SK-N-SH treated with all-trans-retinoic acid at 6 μM for 48 hours (cell line): Measurements from ENCODE around the gene TMEM63A.

ENCODE experiments used
- ATAC-seq: fragments of 200-7000 bp; cut with Tn5 transposase; 3 replicates; pipeline ENCODE4 v1.9.1; 2020; ENCODE audit warnings: mild to moderate bottlenecking, moderate library complexity
- ARNTL ChIP-seq: fragments of 450-650 bp; formaldehyde crosslinking; IDR thresholded peaks from 2 replicates; pipeline ENCODE4 v1.5.0; 2020; ENCODE audit warnings: low read depth, mild to moderate bottlenecking, moderate library complexity, borderline replicate concordance
- BACH2 ChIP-seq: fragments of 250-450 bp; sonication (Bioruptor Pico); IDR thresholded peaks from 2 replicates; pipeline ENCODE4 v1.9.0; 2021; ENCODE audit warnings: mild to moderate bottlenecking, borderline replicate concordance
- CREB5 ChIP-seq: fragments of 250-450 bp; sonication (Bioruptor Pico); IDR thresholded peaks from 2 replicates; pipeline ENCODE4 v1.5.1; 2020; ENCODE audit warnings: low read depth, mild to moderate bottlenecking, moderate library complexity
- CSDC2 ChIP-seq: fragments of 250-450 bp; sonication (Bioruptor Pico); IDR thresholded peaks from 2 replicates; pipeline ENCODE4 v1.5.0; 2020; ENCODE audit warnings: mild to moderate bottlenecking, moderate library complexity
- CSRNP3 ChIP-seq: fragments of 250-450 bp; sonication (Bioruptor Pico); IDR thresholded peaks from 2 replicates; pipeline ENCODE4 v1.5.1; 2021; ENCODE audit warnings: mild to moderate bottlenecking, moderate library complexity
- ESRRG ChIP-seq: fragments of 250-450 bp; sonication (Bioruptor Pico); IDR thresholded peaks from 2 replicates; pipeline ENCODE4 v1.6.1; 2021; ENCODE audit warnings: mild to moderate bottlenecking
- GLIS3 ChIP-seq: fragments of 250-450 bp; sonication (Bioruptor Pico); IDR thresholded peaks from 2 replicates; pipeline ENCODE4 v1.5.0; 2020; ENCODE audit warnings: mild to moderate bottlenecking, moderate library complexity
- ISL1 ChIP-seq: fragments of 250-450 bp; sonication (Bioruptor Pico); IDR thresholded peaks from 2 replicates; pipeline ENCODE4 v2.1.2; 2022; ENCODE audit warnings: mild to moderate bottlenecking, moderate library complexity
- OSR1 ChIP-seq: fragments of 250-450 bp; sonication (Bioruptor Pico); IDR thresholded peaks from 2 replicates; pipeline ENCODE4 v1.8.0; 2022; ENCODE audit warnings: moderate library complexity, mild to moderate bottlenecking, inconsistent platforms
- PATZ1 ChIP-seq: fragments of 250-450 bp; sonication (Bioruptor Pico); IDR thresholded peaks from 2 replicates; pipeline ENCODE4 v1.8.0; 2020; ENCODE audit warnings: mild to moderate bottlenecking, moderate library complexity, borderline replicate concordance
- POU6F1 ChIP-seq: fragments of 250-450 bp; sonication (Bioruptor Pico); IDR thresholded peaks from 2 replicates; pipeline ENCODE4 v1.8.0; 2021; ENCODE audit warnings: low read depth, mild to moderate bottlenecking, moderate library complexity, borderline replicate concordance
- PPARA ChIP-seq: fragments of 250-450 bp; sonication (Bioruptor Pico); IDR thresholded peaks from 2 replicates; pipeline ENCODE4 v1.5.0; 2020; ENCODE audit warnings: mild to moderate bottlenecking, borderline replicate concordance
- RARB ChIP-seq: fragments of 250-450 bp; sonication (Bioruptor Pico); IDR thresholded peaks from 2 replicates; pipeline ENCODE4 v1.8.0; 2021; ENCODE audit warnings: mild to moderate bottlenecking, moderate library complexity
- SNAI2 ChIP-seq: fragments of 250-450 bp; sonication (Bioruptor Pico); IDR thresholded peaks from 2 replicates; pipeline ENCODE4 v1.5.0; 2020; ENCODE audit warnings: mild to moderate bottlenecking, moderate library complexity
- TCF4 ChIP-seq: fragments of 250-450 bp; sonication (Bioruptor Pico); IDR thresholded peaks from 2 replicates; pipeline ENCODE4 v1.8.0; 2021; ENCODE audit warnings: mild to moderate bottlenecking, moderate library complexity, borderline replicate concordance
- TOX ChIP-seq: fragments of 250-450 bp; sonication (Bioruptor Pico); IDR thresholded peaks from 2 replicates; pipeline ENCODE4 v1.8.0; 2021; ENCODE audit warnings: mild to moderate bottlenecking, moderate library complexity, borderline replicate concordance
- TSHZ2 ChIP-seq: fragments of 250-450 bp; sonication (Bioruptor Pico); IDR thresholded peaks from 2 replicates; pipeline ENCODE4 v1.5.0; 2020; ENCODE audit warnings: mild to moderate bottlenecking, moderate library complexity
- ZC3H10 ChIP-seq: fragments of 250-450 bp; sonication (Bioruptor Pico); IDR thresholded peaks from 2 replicates; pipeline ENCODE4 v1.5.1; 2021; ENCODE audit warnings: mild to moderate bottlenecking, moderate library complexity
- ZFP3 ChIP-seq: fragments of 250-450 bp; sonication (Bioruptor Pico); IDR thresholded peaks from 2 replicates; pipeline ENCODE4 v1.5.0; 2020; ENCODE audit warnings: mild to moderate bottlenecking, moderate library complexity
- ZFP30 ChIP-seq: fragments of 450-650 bp; formaldehyde crosslinking; IDR thresholded peaks from 2 replicates; pipeline ENCODE4 v1.5.0; 2022; ENCODE audit warnings: mild to moderate bottlenecking, moderate library complexity
- ZNF565 ChIP-seq: fragments of 450-650 bp; formaldehyde crosslinking; conservative IDR thresholded peaks from 2 replicates; pipeline ENCODE4 v1.5.0; 2020; ENCODE audit warnings: low read depth, mild to moderate bottlenecking, moderate library complexity
- ZNF70 ChIP-seq: fragments of 450-650 bp; formaldehyde crosslinking; IDR thresholded peaks from 2 replicates; pipeline ENCODE4 v1.5.0; 2020; ENCODE audit warnings: mild to moderate bottlenecking, moderate library complexity
- ZNF8 ChIP-seq: fragments of 450-650 bp; formaldehyde crosslinking; IDR thresholded peaks from 2 replicates; pipeline ENCODE4 v1.5.0; 2020; ENCODE audit warnings: mild to moderate bottlenecking, moderate library complexity

TMEM63A gene

GRCh38 chr1:225865514-225865913 lies 16.7 kb downstream of the TMEM63A start (continued):
- TF ChIP-seq CSDC2 (CRISPR knock-in tag) = no peak

- peak; percentile 9; the same call in 1 of the 3 replicates for ATAC-seq
- TF ChIP-seq CREB5 (CRISPR knock-in tag) (no peak), OSR1 (no peak), ZFP3 (no peak), PATZ1 (CRISPR knock-in tag) (no peak), GLIS3 (no peak), TCF4 (CRISPR knock-in tag) (no peak), CSRNP3 (CRISPR knock-in tag) (no peak), ZNF8 (CRISPR knock-in tag) (no peak), TSHZ2 (CRISPR knock-in tag) (no peak), SNAI2 (CRISPR knock-in tag) (no peak), ZFP30 (CRISPR knock-in tag) (no peak), ZC3H10 (no peak), CSDC2 (CRISPR knock-in tag) (no peak), TOX (CRISPR knock-in tag) (no peak), ZNF70 (CRISPR knock-in tag) (no peak), POU6F1 (CRISPR knock-in tag) (no peak), RARB (no peak), BACH2 (CRISPR knock-in tag) (no peak), ISL1 (no peak)
Observed at GRCh38 chr1:225863167-225863566, 19.0 kb downstream of the TMEM63A start.

GRCh38 chr1:225862581-225862950 lies 19.6 kb downstream of the TMEM63A start:
- ATAC-seq = no peak
- TF ChIP-seq ZNF565 (no peak), OSR1 (no peak), ZC3H10 (no peak), SNAI2 (CRISPR knock-in tag) (no peak), BACH2 (CRISPR knock-in tag) (no peak), ISL1 (no peak), PPARA (CRISPR knock-in tag) (no peak), TCF4 (CRISPR knock-in tag) (no peak), CREB5 (CRISPR knock-in tag) (no peak), RARB (no peak), ZFP30 (CRISPR knock-in tag) (no peak), PATZ1 (CRISPR knock-in tag) (no peak), ZNF70 (CRISPR knock-in tag) (no peak), ARNTL (CRISPR knock-in tag) (no peak), ZNF8 (CRISPR knock-in tag) (no peak), POU6F1 (CRISPR knock-in tag) (no peak), ESRRG (CRISPR knock-in tag) (no peak)
